B cell (primary cell): ENCODE data around the gene GRB14.

Experiments used
- CTCF ChIP-seq: fragments of 200-600 bp; IDR thresholded peaks from one replicate; pipeline ENCODE4 v1.8.0; 2022; ENCODE audit warnings: antibody characterized with exemption, mild to moderate bottlenecking
- EZH2 ChIP-seq: IDR thresholded peaks from 2 replicates; pipeline ENCODE4 v1.6.1; 2012; ENCODE audit warnings: borderline replicate concordance, low read depth, mild to moderate bottlenecking, moderate library complexity, low read length; ENCODE audit not compliant: insufficient read depth, poor library complexity, severe bottlenecking

GRCh38 chr2:164597983-164598382 lies 23.3 kb downstream of the GRB14 start:
- TF ChIP-seq CTCF (no peak), EZH2 (no peak)
